GM18867 (cell line): ENCODE measurements around the gene PHF21B.

Experiments
- ATAC-seq: cut with Tn5 transposase; IDR thresholded peaks from one replicate; pipeline ENCODE4 v1.9.1; 2021; ENCODE audit warnings: mild to moderate bottlenecking, moderate library complexity; ENCODE audit not compliant: unreplicated experiment

The PHF21B gene

GRCh38 chr22:44848791-44849420 is 160.9 kb downstream of the PHF21B start:
- ATAC-seq = no peak

- no peak for ATAC-seq
These were observed 161.5 kb downstream of the PHF21B start for GRCh38 chr22:44848296-44848741.

GRCh38 chr22:44847892-44848291 is 161.9 kb downstream of the PHF21B start:
- no peak for ATAC-seq

GRCh38 chr22:44847380-44847779 is 162.4 kb downstream of the PHF21B start:
- no peak for ATAC-seq

GRCh38 chr22:44846726-44847275 is 163.0 kb downstream of the PHF21B start:
- ATAC-seq = no peak

- ATAC-seq = no peak
These were observed 163.7 kb downstream of the PHF21B start for GRCh38 chr22:44845796-44846720.

GRCh38 chr22:44845191-44845590 is 164.6 kb downstream of the PHF21B start:
- ATAC-seq = no peak

GRCh38 chr22:44842417-44842816 is 167.4 kb downstream of the PHF21B start:
- ATAC-seq = no peak

GRCh38 chr22:44840611-44841322 is 169.0 kb downstream of the PHF21B start:
- ATAC-seq = no peak

- no peak for ATAC-seq
These were observed 170.1 kb downstream of the PHF21B start for GRCh38 chr22:44839721-44840120.

GRCh38 chr22:44839061-44839460 is 170.7 kb downstream of the PHF21B start:
- no peak for ATAC-seq

- no peak for ATAC-seq
These were observed 171.3 kb downstream of the PHF21B start for GRCh38 chr22:44838316-44839016.

GRCh38 chr22:44837481-44837880 is 172.3 kb downstream of the PHF21B start:
- no peak for ATAC-seq

GRCh38 chr22:44834065-44834464 is 175.7 kb downstream of the PHF21B start:
- no peak for ATAC-seq

GRCh38 chr22:44831885-44832284 is 177.9 kb downstream of the PHF21B start:
- no peak for ATAC-seq
